ENCODE measurements around the gene SLC1A7.
"Not testable (repeated sequence)": the region's sequence is repeated elsewhere in the genome, so short reads cannot be mapped to it uniquely, and the experiment has no call there.

The SLC1A7 gene

GRCh38 chr1:53142226-53142853, at the start of gene SLC1A7:
Gene SLC1A7 (minus strand): TSS chr1:53142638. CDS start chr1:53142449, 189 bp downstream.
- DNase-seq (ENCODE audit: low read depth) = no peak

DNA sequence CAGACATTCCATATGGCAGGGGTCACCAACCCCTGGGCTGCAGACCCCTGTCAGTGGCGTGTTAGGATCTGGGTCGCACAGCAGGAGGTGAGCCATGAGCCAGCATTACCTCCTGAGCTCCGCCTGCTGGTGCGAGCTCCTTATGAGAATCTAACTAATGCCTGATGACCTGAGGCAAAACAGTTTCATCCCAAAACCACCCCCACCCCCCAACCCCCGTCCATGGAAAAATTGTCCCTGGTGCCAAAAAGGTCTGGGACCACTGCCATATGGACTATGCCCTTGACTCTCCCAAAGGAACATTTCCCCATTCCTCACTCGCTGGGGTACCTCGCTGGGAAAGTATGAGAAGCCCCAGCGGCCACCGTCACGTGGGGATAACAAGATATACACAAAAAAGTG, 47.8 kb upstream of the SLC1A7 start:
- DNase-seq (ENCODE audit: low read depth) = no peak

DNA sequence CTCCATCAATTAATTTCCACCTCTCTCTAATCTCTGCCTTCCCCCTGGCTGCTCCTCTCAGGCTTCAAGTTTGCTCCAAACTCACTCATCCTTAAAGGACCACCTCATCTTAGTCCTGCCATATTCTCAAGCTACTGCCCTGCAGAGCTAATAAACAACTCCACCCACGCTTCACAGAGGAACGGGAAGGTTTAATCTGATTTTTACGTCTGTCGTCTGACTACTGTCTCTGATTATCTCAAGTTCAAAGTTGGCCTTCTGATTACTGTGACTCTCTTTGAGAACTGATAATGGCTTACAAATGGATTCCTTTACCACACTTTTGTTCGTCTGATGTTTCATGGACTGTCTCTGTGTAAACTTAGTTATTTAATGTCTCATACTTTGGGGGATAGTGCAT, 46.6 kb upstream of the SLC1A7 start:
- no peak for DNase-seq (ENCODE audit: low read depth)

DNA sequence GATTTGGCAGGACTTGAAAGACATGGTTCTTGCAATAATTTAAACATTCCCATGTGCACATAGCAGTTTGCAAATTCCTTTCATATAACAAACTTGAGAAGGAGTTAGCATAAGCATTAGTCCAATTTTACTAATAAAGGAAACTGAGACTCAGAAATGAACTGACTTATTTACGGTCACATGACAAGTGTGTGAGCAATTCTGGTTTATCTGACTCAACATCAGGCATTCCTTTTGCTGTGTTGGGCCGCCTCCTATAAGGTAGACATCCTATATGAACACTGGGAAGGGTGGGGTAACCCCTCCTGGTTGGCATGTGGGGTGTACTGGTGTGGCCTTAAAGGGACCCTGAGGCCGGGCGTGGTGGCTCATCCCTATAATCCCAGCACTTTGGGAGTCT, 45.7 kb upstream of the SLC1A7 start:
- DNase-seq (ENCODE audit: low read depth) = no peak

DNA sequence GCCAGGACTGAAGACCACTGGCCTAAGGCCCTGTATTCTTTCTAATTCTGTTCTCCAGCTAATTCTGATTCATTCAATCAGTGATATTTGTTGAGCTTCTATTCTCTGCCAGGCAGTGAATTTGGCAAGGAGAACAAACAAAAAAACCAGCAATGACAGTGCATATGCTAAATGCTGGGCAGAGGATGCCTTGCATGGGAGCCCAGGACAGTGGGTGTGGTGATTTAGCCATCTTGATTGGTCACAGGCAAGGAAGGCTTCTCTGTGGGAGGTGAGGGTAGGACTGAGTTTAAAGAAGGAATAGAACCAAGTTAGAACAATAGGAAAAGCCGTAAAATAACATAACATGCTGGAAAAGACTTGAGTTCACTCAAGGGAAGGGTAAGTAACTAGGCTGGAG, 45.0 kb upstream of the SLC1A7 start:
- no peak for DNase-seq (ENCODE audit: low read depth)

GRCh38 chr1:53186533-53186932, 44.1 kb upstream of the SLC1A7 start:
- no peak for DNase-seq (ENCODE audit: low read depth)

DNA sequence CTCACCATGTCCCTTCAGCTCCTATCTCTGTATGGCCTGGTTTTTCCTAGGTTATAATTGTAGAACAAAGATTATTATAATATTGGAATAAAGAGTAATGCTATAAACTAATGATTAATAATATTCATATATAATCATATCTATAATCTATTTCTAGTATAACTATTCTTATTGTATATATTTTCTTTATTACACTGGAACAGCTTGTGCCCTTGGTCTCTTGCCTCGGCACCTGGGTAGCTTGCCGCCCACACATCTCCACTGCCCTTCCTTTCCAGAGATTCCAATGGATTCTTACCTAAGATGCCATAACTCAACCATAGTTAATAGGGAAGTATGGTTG, 43.5 kb upstream of the SLC1A7 start:
- not testable (repeated sequence) for DNase-seq (ENCODE audit: low read depth)

DNA sequence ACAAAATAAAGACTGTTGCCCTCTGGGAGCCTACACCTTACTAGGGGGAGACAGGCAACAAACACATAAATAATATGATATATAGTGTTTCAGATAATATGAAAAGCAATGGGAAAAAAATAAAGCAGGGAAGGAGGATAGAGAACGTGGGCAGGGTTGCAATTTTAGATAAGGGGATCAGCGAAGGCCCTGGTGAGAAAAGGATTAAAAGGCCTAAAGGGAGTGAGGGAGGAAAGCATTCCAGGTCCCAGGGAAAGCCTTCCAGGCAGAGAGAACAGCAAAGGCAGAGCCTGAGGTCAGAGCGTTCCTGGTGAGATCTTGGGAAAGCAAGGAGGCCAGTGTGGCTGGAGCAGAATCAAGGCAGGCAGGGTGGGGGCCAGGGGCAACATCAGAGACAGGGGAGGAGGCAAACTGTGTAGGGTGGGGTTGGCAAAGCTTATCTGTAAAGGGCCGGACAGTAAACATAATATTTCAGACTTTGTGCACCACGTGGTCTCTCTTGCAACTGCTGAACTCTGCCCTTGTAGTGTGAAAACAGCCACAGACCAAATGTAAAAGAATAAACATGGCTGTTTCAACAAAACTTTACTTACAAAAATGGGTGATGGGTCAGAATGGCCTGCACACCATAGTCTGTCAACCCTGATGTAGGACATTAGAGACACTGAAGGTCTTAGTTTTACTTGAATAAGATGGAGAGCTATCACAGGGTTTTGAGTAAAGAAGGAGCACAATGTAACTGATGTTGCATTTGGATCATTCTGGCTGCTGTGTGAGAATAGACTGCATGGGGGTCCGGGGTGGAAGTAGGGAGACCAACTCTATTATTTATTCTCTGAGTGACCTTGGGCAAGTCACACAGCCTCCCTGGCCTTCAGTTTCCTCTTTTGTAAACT, 40.9 kb upstream of the SLC1A7 start:
- DNase-seq (ENCODE audit: low read depth) = no peak

DNA sequence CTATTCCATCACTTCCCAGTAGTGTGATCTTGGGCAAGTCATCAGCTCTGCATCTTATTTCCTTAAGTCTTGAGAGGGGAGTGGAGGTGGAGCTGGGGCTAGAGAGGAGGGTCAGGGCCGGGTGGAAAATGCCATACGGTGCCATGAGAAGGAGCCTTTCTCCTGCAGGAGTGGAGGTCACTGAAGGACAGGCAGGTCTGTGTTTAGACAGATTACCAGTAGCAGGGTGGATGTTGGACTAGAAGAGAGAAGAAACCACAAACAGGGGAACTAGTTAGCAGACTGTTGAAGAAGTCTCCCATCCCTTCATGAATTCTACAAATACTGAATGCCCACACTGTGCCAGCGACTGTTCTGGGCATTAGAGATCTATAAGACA, 40.3 kb upstream of the SLC1A7 start:
- no peak for DNase-seq (ENCODE audit: low read depth)

DNA sequence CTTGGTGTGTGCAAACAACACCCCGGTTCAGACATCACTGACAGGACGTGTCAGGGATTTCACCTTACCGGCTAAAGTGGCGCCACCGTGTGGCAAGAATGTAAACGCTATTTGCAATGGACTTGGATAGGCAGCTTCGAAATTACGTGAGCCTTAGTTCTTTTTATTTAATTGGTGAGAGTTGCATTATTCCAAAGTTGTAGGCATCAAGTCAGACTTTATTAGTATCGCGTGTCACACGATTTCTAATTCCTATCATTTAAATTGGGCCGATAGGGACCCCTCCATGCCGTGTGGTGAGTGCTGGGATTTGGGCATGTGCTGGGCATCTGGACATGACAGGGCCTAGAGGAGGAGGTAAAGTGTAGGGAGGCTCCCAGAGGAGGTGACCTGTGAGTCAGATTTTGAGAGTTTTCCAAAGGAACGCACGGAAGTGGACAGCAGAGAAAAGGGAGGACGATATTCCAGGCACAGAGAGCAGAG, 39.7 kb upstream of the SLC1A7 start:
- peak; percentile 80 for DNase-seq (ENCODE audit: low read depth)

DNA sequence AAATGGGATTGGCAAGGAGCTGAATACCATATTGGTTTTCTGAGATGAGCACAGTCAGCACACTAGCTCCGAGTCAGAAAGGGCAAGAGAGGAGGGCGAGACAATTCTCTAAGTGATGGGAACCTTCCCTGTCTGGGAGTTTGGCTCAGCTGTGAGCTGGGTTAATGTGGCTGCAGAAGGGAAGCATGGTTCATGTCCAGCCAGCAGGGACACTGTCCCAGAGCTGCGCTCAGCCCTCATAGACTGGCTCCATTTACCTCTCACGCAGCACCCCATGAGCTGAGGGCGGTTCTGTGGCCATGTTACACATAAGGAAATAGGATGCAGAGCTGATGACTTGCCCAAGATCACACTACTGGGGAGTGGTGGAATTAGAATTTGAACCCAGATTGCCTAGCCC, 38.5 kb upstream of the SLC1A7 start:
- no peak for DNase-seq (ENCODE audit: low read depth)

- no peak for DNase-seq (ENCODE audit: low read depth)
These were observed 37.8 kb upstream of the SLC1A7 start for GRCh38 chr1:53180226-53180625.

DNA sequence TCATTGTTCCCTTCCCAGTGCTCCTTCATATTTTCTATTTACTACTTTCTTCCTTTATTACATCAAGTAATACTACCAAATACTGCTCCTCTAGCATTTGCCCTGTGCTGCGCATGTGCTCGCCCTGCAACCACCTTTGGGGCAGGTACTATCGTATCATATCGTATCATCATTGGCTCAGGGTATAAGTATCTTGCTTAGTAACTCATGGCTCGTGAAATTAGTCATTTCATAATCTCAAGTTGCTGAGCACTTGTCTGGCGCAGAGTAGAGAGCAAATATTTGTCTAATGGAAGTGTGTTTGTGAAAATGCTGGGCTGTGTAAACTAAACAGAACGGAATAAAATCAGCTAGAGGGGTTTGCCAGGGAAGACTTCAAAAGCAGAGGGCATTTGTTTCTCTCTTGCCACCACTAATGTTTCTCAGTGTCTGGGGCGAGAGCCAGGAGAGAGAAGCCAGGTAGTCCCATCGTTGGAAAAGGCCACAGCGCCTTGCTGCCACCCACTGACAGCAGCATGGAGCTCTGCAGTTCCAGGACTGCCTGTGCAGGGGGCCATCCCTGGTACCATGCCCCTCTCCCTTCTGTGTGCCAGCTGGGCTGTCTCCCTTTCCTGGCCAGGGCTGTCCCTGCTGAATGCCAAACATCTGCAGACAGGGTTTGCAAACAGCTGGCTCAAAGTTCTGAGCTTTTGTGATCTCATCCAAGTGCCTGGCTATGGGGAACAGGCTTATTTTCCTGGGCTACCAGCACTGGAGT, 34.2 kb upstream of the SLC1A7 start:
- DNase-seq (ENCODE audit: low read depth) = no peak

DNA sequence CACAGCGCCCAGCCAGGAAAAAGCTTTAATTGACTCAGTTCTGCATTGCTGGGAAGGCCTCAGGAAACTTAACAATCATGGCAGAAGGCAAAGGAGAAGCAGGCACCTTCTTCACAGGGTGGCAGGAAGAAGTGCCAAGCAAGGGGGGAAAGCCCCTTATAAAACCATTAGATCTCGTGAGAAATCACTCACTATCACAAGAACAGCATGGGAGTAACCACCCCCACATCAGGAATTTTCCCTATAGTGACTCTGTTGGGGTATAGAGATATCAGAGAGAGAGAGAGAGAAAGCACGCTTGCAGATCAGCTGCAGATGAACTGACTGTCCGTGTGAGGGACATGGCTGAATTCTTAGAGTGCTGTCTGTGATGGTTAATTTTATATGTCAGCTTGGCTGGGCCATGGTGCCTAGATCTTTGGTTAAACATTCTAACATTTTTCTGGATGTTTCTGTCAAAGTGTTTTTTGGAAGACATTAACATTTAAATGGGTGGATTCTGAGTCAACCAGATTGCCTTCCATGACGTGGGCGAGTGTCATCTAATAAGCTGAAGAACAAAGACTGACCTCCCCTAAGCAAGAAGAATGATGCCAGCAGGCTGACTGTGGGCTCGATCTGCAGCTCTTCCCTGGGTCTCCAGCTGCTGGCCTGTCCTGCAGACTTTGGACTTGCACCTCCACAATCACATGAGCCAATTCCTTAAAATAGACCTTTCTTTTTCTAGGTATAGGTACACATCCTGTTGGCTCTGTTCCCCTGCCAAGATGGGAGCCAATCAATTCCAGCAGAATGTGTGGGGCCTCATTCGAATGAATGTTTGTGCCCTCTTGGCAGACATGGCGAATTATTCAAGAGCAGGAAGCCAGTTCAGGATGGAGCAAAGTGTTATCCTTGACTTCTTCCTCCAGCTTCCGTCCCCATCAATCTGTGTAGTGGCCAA, 32.8 kb upstream of the SLC1A7 start:
- DNase-seq (ENCODE audit: low read depth) = no peak

DNA sequence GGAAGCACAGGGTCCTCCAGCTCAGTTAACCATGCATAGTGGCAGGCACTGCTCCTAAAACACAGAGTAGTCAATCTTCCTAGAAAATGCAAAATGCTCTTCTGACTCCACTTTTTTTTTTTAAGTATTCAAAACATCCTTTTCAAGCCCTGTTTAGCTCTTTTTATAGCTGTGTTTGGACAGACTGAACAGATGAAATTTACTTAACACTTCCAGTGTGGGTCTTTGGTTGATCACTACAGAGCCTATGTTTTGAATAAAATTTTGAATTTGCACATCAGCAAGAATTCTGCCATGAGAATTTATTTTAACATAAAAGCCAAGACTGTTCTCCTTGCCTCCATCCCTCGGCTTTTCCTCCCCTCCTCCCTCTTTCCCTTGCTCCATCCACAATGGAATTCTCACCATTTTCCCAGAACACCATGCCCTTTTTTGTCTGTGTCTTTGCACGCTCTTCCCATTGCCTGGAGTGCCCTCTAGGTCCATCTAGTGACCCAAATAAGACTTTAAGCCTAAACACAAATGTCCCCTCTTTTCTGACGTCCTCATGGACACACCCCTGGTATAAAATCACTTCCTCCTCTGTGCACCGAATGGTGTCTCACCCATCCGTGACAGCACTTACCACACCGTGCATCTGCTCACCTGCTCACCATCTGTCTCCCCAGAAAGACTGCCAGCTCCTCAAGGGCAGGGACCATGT, 30.1 kb upstream of the SLC1A7 start:
- DNase-seq (ENCODE audit: low read depth) = no peak

- DNase-seq (ENCODE audit: low read depth) = no peak
These were observed 24.5 kb upstream of the SLC1A7 start for GRCh38 chr1:53166912-53167311.

DNA sequence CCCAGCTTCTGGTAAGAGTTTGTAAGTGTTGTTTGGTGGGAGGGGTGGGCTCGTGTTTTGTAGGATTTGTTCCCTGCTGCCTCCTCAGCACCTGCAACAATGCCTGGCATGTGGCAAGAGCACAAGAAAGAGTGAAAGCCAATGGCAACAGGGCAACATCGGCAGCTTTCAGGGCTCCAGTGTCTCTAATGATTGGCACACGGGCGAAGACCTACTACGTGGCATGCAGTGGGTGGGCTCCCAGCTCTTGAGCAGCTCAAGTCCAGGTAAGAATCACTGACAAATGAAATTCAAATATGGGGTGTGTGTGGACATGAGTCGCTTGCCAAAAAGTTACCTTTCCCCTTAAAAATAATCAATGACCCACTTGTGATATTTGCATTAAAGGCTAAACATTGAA, 23.9 kb upstream of the SLC1A7 start:
- DNase-seq (ENCODE audit: low read depth) = no peak

DNA sequence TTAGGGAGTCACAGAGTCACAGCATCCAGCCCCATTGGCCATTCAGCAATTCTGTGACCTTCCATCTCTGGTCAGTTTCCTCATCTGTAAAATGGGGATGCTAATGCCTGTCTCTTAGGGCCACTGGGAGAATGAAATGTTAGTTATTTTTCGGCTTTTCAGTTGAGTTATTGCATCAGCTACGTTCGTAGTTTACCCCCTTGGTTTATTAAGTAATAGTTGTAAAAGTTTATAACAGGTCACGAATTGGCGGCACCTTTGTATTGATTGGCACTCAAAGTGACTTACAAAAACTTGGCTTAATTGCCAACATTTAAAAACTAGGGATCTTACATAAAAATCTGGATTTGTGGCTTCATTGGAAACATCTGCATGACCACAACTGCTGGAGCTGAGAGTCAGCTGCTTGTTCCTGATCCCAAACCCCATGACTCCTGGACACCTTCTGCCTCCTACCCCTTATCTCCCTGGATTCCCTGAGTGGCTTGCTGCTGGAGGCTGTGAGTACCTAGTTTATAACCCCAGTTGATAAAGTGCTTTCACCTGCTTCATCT, 23.0 kb upstream of the SLC1A7 start:
- no peak for DNase-seq (ENCODE audit: low read depth)

GRCh38 chr1:53163291-53163768, 20.9 kb upstream of the SLC1A7 start:
- no peak for DNase-seq (ENCODE audit: low read depth)

- DNase-seq (ENCODE audit: low read depth) = no peak
These were observed 20.2 kb upstream of the SLC1A7 start for GRCh38 chr1:53162621-53163020.

DNA sequence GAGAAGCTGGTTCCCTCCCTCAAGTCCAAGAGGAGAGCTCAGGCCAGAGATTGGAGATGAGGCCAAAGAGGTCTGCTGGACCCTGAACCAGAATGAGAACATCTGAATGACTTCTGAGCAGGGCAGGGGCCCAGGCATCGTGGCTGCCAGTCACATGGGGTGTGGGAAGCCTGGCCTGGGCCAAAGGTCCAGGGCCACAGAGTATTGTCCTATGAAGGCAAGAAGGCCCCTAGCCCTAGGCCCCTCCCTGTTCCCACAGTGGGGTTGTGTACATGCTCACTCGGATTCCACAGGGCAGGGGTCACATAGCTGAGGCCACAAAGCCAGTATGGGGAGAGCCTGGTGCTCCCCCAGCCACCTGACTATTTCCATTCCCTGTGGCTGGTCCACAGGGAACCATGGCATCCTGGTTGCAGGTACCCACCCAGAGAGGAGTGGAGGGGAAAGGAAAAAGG, 18.5 kb upstream of the SLC1A7 start:
- no peak for DNase-seq (ENCODE audit: low read depth)

All from activated T-cell treated with anti-CD3 and anti-CD28 coated beads for 1 hour (primary cell).